HFFc6 (cell line): ENCODE results near the gene PIGN. TPM values are rescaled to one million over a fixed set of nuclear protein-coding genes. Genes with fewer than 3 reads are reported as not detected.

Source experiments
- DNase-seq: peaks from one replicate; pipeline ENCODE4 v3.0.0-alpha.2; 2018
- H3K27ac Mint-ChIP-seq: 2 replicates; pipeline ENCODE4 v1.8.0; 2020; ENCODE audit warnings: mild to moderate bottlenecking, mixed read lengths
- H3K27me3 Mint-ChIP-seq: 2 replicates; pipeline ENCODE4 v1.8.0; 2021; ENCODE audit warnings: mild to moderate bottlenecking, moderate library complexity, mixed read lengths; ENCODE audit not compliant: insufficient read depth
- H3K36me3 Mint-ChIP-seq: 2 replicates; pipeline ENCODE4 v1.8.0; 2021; ENCODE audit warnings: low read depth, mixed read lengths
- H3K4me1 Mint-ChIP-seq: 2 replicates; pipeline ENCODE4 v1.8.0; 2020; ENCODE audit warnings: low read depth, mixed read lengths
- H3K4me3 Mint-ChIP-seq: 2 replicates; pipeline ENCODE4 v1.8.0; 2020; ENCODE audit warnings: mild to moderate bottlenecking, moderate library complexity, mixed read lengths
- H3K9me3 Mint-ChIP-seq: 2 replicates; pipeline ENCODE4 v1.8.0; 2020; ENCODE audit warnings: mild to moderate bottlenecking, mixed read lengths
- CTCF ChIP-seq: fragments of 200-600 bp; sonication (generic); IDR thresholded peaks from 2 replicates; pipeline ENCODE4 v1.5.0; 2021; ENCODE audit warnings: antibody characterized with exemption, mild to moderate bottlenecking
- total RNA-seq, 6 experiments: library from RNA; stranded (reverse); fragmentation: NEBNext Ultra II Directional; extraction: Animal tissue kit (Norgen Biotek cat#: 25700); gene quantifications; 2 replicates in 1 of 6; 3 replicates in 5 of 6; pipeline ENCODE4 v1.2.3, GENCODE V29; 2021

Gene PIGN
- total RNA-seq, 6 experiments from 2014 or later = 21.0 to 25.9 (median 24.7) TPM

- Mint-ChIP-seq H3K36me3 (peaks cover 18% of the 10 kb centered on the region), H3K27me3 (peaks cover 2% of the 10 kb centered on the region; the same call in 1 of the 2 replicates), H3K4me1 (peaks cover 13% of the 10 kb centered on the region; the same call in 1 of the 2 replicates), H3K4me3 (no peak overlapping the region), H3K27ac (no peak overlapping the region), H3K9me3 (peaks cover 6% of the 10 kb centered on the region; the same call in 1 of the 2 replicates)
- no peak for DNase-seq
- no peak for TF ChIP-seq CTCF
Measured at GRCh38 chr18:62064361-62064760, 122.5 kb downstream of the PIGN start.

GRCh38 chr18:62061821-62062478, 124.9 kb downstream of the PIGN start:
- no peak for DNase-seq
- peaks cover 19% of the 10 kb centered on the region for H3K4me1 Mint-ChIP-seq
- H3K27ac Mint-ChIP-seq = no peak overlapping the region
- H3K36me3 Mint-ChIP-seq = peaks cover 23% of the 10 kb centered on the region
- H3K4me3 Mint-ChIP-seq = no peak overlapping the region
- TF ChIP-seq CTCF = no peak
- H3K9me3 Mint-ChIP-seq = peaks cover 6% of the 10 kb centered on the region; the same call in 1 of the 2 replicates
- peaks cover 2% of the 10 kb centered on the region; the same call in 1 of the 2 replicates for H3K27me3 Mint-ChIP-seq

DNA sequence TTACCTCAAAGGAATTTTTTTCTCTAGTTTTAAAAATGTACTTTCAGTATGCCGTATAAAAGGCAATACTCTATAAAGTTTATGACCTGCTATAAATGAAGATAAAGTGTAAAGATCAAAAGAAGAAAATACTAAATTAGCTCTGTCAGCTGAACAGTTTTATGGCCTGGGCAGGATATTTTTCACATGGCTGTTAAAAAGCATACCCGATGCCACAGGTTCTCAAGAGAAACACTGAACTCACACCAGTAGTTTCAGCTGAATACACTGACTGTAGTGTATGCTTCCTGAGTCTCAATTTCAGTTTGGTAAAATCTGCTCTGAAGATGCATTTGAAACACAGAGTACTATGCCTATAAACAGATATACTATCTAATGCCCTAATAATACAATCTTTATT, 126.0 kb downstream of the PIGN start:
- peaks cover 6% of the 10 kb centered on the region; the same call in 1 of the 2 replicates for H3K9me3 Mint-ChIP-seq
- no peak overlapping the region for H3K27ac Mint-ChIP-seq
- DNase-seq = no peak

GRCh38 chr18:62054929-62055498, 131.8 kb downstream of the PIGN start:
- H3K36me3 Mint-ChIP-seq = peaks cover 26% of the 10 kb centered on the region
- H3K27ac Mint-ChIP-seq = no peak overlapping the region
- peaks cover 7% of the 10 kb centered on the region; the same call in 1 of the 2 replicates for H3K4me1 Mint-ChIP-seq
- no peak for DNase-seq
- H3K27me3 Mint-ChIP-seq = no peaks in the 10 kb centered on the region
- H3K4me3 Mint-ChIP-seq = no peak overlapping the region
- TF ChIP-seq CTCF = no peak
- no peaks in the 10 kb centered on the region for H3K9me3 Mint-ChIP-seq

More for the DNA sequence above, 126.0 kb downstream of the PIGN start:
- TF ChIP-seq CTCF = no peak
- H3K27me3 Mint-ChIP-seq = no peaks in the 10 kb centered on the region
- H3K4me3 Mint-ChIP-seq = no peak overlapping the region
- peaks cover 23% of the 10 kb centered on the region for H3K36me3 Mint-ChIP-seq
- peaks cover 19% of the 10 kb centered on the region for H3K4me1 Mint-ChIP-seq

DNA sequence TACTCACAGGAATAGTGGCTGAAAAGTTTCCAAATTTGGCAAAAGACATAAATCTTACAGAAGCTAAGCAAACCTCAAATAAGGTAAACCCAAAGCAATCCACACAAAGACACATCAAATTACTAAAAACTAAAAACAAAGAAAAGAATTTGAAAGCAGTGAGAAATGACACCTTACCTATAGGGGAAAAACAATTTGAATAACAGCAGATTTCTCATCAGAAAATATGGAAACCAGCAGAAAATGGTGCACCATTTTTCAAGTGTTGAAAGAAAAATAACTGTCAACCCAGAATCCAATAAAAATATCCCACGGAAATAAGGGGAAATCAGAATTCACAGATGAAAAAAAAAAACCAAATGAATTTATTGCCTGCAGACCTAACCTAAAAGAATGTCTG, 138.6 kb downstream of the PIGN start:
- no peak overlapping the region for H3K27ac Mint-ChIP-seq
- peaks cover 15% of the 10 kb centered on the region for H3K36me3 Mint-ChIP-seq
- H3K9me3 Mint-ChIP-seq = peaks cover 19% of the 10 kb centered on the region

More for the DNA sequence above, 138.6 kb downstream of the PIGN start:
- DNase-seq = no peak
- Mint-ChIP-seq H3K4me3 (no peak overlapping the region), H3K27me3 (no peaks in the 10 kb centered on the region), H3K4me1 (peaks cover 8% of the 10 kb centered on the region)
- no peak for TF ChIP-seq CTCF
